IPS-NIHi11 (cell line): ENCODE data around the gene UBAP1.
"Not testable (repeated sequence)": the region's sequence is repeated elsewhere in the genome, so short reads cannot be mapped to it uniquely, and the experiment has no call there.

Source experiments
- DNase-seq: peaks from one replicate; pipeline ENCODE4 v3.0.0; 2012; ENCODE audit warnings: mixed read lengths, low spot score

The UBAP1 gene

DNA sequence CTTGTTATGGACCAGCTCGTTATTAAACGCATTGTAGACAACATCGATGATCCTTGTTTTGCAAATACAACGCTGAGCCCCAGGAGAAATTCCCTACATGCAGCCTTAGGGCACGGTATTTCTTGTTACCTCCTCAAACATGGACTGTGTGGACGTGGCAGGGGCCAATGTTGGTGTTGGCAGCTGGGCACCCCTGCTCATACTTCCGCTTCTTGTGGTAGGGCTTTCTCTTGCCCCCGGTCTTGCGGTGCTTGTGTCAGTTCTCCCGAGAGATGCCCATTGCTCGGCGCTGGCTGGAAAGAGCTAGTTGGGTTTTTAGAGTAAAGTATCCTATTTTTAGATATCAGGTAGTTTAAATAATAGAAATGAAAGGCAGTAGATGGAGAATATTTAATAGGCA is 45.5 kb downstream of the UBAP1 start:
- DNase-seq = no peak

DNA sequence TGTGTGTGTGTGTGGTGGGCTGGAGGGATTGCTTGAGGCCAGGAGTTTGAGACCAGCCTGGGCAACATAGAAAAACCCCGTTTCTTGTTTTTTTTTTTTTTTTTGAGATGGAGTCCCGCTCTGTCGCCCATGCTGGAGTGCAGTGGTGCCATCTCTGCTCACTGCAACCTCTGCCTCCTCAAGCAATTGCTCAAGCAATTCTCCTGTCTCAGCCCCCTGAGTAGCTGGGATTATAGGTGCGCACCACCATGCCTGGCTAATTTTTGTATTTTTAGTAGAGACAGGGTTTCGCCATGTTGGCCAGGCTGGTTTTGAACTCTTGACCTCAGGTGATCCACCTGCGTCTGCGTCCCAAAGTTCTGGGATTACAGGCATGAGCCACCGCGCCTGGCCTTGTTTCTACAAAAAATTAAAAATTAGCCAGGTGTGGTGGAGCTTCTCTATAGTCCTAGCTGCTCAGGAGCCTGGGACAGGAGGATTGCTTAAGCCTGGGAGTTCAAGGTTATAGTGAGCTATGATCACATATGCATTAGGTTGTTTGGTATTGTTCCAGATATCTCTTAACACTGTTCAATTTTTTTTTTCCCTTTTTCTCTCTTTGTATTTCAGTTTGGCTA is 47.4 kb downstream of the UBAP1 start:
- DNase-seq = not testable (repeated sequence)

DNA sequence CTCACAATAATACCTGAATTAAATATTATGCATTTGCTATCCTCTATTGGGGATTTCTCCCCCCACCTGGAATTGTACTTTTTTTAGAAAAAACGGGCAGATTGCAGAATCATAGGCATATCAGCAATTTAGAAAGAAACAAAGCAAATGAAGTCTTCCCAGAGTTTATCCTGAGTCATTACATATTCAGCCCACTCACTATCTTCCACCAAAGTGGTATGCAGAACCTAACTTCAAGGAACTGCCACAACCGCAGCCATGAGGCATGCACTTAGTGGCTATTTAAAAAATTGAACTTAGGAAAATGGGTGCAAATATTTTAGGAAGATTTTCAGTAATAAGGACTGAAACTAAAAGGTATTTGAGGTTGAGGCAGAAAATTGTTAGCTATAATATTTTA is 48.6 kb downstream of the UBAP1 start:
- DNase-seq = no peak

DNA sequence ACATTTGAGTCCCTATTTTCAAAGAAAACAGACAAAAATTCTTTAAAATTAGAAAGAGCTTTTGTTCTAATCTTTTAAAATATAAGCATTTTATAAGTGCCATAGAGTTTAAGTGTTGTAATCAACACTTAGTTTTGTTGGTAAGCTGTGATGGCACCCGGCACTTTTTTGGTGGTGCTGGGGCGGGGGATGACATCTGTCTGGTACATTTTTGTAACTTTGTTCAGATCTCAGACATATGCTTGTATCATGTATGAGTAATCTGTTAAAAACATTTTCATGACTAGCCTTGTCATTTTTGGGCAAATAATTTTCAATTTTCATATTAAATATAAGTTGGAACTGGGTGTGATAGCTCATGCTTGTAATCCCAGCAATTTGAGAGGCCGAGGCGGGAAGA is 51.7 kb downstream of the UBAP1 start:
- DNase-seq = no peak

DNA sequence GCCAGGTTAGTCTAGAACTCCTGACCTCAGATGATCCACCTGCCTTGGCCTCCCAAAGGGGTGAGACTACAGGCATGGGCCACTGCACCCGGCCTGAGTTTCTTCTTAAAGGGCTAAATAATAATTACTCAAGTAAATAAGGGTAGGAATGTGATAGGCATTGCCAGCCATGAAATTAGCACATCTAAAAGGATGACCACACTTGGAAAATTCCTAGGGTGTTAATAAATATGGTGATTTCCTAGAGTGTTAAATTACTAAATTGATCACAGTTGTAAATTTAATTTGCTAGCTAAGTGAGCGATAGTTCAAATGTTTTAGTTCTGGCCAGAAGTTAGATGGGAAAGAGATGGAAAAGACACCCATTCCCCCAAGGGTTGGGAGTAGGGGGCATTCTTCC is 53.4 kb downstream of the UBAP1 start:
- no peak for DNase-seq

DNA sequence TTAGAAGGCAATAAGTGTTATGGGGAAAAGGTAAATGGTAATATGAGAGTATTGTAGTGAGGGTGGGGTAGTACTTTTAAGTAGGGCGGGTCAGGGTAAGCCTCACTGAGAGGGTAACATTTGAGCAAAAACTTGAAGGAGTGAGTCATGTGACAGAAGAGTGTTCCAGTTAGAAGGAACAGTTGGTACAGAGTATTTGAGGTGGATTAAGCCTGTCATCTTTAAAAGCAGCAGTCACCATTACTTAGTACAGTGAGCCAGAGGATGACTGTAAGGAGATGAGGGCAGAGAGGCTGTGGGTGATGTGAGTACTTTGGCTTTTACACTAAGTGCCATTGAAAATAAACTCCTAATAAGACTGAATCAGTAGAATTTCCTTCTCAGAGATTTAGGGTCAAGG is 54.8 kb downstream of the UBAP1 start:
- DNase-seq = no peak

DNA sequence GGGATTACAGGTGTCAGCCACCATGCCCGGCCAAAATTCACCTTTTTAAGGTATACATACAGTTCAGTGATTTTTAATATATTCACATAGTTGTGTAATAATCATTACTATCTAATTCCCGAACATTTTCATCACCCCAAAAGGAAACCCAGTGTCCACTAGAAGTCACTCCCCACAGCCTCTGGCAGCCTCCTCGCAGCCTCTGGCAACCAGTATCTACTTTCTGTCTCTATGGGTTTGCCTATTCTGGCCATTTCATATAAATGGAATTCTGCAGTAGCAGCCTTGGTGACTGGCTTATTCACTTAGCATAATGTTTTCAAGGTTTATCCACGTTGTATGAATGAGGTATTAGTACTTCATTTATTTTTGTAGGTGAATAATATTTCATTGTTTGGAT is 59.0 kb downstream of the UBAP1 start:
- no peak for DNase-seq

DNA sequence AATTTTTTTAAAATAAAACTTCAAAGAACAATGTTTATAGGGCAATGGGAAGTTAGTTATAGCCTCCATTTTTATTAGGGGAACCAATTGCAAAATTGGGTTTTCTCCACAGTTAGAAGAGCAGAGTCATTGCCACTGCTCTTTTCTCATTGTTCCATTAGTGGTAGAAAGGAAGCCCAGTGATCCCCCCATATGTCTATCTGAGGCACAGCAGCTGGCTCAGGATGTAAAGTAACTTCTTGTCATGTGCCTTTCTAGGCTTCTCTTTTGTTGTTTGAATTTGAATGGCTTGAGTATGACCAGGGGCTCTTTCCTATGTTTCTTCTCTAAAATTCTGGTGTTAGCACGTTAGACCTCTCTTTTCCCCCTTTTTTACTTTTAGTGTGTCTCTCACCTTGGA is 61.2 kb downstream of the UBAP1 start:
- no peak for DNase-seq

DNA sequence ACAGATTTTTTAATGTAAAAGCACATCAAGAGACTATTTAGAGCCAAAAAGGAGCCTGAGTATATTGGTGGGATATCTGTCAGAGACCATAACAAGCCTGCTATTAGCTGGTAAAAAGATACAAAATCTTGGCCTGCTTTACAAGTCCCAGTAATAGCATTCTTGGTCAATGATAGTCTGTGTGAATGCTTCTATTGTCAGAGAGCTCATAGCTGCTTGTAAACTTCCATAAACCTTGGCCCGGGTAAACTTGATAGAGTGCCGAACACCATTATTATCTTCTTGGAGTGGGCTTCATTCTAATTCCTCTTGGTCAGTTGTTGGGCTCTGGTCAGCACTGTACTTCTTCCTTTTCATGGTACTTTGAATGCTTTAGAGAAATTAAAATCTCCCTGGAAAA is 64.0 kb downstream of the UBAP1 start:
- no peak for DNase-seq

DNA sequence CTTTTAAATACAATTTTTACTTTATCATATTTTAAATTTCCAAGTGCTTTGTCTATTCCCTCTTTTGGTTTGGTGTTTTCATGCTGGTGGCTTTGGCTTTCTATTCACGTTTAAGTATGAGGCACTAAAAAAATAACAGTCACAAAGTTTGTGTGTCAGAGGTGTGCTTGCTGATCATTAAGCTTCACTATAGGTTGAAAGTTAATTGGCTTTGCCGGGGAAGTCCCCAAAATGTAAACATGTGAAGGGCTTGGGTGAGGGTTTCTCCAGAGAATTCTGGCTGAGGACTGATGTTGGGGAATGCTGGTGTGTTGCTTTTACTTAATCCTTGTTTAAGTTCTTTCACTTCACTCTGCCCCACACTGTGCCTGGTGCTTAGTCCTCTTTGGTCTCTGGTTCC is 66.4 kb downstream of the UBAP1 start:
- DNase-seq = not testable (repeated sequence)

DNA sequence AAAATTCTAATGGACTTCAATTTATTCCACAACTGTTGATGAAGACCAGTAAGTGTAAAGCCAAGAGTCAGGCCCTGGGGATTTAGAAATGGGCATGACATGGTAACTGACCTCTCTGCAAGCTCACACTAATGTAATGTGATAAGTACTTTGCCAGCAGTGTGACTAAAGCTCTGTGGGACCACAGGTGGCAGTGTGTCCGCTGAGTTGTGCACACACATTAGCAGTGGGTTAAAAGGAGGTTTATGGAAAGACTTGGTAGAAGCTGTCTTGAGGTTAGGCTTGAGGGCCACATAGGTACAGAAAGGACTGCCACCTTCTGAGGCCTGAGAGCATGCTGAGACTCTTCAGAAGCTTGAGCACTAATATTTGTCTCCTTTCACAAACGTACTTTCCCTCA is 67.6 kb downstream of the UBAP1 start:
- DNase-seq = no peak

DNA sequence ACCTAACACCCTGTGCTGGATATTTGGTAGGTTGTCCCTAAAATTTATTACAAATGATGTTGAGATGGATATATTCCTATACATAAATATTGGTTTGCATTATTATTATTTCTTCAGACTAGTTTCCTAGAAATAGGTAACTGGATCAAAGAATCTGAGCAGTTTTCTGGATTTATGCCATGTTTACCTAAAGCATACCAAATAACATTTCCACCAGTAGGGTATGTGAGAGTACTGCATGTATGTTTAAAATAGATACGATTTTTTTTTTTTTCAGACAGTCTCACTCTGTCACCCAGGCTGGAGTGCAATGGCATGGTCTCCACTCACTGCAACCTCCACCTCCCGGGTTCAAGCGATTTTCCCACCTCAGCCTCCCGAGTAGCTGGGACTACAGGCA is 68.9 kb downstream of the UBAP1 start:
- DNase-seq = not testable (repeated sequence)

DNA sequence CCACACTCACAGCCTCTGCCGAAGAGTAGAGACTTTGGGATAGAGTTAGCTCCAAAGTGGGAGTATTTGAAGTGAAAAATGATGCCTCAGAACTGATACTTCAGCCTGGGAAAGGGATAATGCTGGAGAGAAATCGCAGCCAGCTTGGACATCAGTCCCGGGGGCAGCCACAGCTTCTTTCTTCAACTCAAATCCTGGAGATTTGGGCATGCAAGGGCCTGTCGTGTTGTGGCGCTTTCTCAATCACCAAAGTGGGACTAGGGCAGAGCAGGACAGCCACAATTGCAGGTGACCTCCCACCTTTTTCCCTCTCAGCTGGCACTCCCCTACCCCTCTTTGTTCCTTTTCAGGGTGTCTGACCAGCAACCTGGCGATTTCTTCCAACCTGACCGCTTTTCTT is 70.4 kb downstream of the UBAP1 start:
- no peak for DNase-seq

DNA sequence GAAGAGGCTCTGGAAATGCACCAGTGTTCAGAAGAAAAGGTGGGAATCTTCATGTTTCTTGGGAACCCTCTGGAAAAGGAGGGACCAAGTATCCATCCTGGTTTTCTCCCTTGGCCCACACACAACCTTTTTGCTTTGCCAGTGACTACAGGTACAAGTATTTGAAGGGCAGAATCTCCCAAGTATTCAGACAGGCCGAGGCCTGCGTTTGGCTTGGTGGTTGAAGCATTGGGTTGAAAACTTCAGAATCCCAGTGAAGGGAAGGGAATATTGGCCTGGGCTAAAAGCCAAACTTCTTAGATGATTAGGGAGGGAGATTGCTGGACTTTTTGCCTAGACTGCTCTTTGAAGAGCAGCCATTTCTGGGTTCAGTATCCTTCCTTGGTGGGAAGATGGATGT is 71.9 kb downstream of the UBAP1 start:
- no peak for DNase-seq

DNA sequence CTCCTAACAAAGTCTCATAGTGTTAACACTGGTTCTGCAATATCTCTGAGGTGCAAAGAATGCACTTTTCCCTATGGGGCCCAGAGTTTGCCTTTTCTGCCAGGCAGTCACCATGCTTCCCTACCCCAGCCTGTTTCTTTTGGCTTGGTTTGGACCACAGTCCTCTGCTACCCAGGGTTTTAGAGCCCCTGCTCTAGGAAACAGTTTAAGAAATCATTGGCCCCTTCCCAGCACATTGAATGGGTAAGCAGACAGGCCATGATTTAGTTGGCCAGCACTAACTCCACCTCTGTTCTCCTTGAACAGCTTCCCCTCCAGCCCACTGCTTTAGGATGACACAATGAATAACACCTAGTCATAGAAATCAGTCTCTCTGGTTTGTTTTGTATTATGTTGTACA is 73.2 kb downstream of the UBAP1 start:
- DNase-seq = no peak

DNA sequence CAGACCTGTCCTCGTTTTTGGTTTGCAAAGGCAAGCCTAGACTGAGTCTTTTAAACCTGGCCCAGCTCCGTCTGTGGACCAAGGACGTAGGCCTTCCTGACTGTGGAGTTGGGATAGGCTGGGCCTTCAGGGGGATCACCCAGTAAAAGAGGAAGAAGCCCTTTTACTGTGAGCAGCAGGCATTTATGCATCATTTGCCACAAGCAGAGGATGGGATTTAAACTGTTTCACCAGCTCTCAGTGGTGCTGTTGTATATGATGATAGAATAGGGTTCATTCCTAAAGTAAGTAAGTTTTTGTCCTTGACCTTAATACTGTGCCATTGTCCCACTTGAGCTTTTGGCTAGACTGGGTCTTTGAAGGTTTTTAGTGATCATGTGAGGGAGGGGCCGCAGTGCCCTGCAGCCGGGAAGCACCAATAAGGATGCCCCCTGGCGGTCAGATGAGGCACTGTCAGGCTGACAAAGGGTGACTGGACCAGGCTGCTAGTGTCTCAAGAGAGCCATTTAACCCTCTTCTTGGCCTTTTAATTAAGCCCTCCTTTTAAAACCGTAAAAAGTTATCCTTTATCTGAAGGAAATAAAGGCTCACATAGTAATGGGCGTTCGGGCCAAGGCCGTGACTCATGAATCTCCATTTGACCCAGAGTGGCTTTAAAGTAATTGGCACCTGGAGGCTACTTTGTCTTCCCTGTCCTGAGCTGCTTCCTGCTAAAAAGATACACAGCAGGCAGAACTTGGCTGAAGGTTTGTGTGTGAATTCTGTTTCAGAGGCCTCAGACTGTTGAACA is 74.0 kb downstream of the UBAP1 start:
- peak; percentile 91 for DNase-seq

DNA sequence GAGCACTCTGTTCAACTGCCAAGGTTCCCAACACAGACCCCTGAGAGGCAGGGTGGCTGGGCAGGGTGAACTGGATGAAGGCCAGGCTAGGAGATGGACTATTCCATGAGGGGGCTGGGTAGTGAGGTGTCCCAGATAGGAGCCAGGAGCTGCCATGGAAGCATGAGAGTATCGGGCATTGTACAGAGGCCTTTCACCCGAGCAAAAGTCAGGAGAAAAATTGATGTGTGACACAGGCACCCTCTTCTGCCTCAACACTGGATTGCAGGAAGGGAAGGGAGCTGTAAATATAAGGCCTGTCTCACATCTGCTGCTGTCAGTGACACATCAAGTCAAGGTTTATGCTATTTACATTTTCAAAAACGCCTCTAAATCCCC is 74.6 kb downstream of the UBAP1 start:
- no peak for DNase-seq

DNA sequence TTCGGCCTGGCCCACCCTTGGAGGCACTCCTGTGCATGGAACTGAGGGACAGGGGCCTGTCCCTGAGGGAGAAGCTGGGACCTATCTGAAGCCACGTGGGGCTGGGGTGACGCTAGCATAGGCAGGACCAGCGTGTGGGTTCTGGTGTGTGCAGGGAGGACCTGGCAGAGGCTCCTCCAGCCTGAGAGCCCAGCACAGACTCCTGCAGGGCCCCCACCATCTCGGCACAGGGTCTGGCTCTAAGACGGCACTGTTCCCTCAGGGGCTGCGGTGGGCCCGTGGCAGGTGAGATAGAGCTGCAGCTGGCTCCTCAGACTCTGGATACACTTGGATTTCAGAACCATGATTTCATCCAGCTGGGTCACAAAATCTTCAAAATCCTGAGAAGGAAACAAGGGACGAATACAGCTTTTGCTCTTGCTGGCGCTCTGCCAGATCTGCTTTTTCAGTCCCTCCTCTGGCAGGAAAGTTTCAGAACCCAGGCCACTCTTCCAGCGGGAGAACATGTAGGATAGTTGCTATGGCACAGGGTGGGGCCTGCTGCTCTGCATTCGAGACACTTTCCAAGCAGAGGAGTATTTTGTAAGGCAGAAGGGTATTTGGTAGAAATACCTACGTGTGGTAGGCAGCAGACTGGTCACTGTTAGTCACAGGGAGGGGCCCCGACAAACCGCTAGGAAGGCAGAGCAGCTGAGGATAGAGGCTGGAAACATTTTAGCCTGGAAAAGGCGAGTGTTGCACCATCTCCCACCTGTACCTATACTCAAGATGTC is 75.5 kb downstream of the UBAP1 start:
- no peak for DNase-seq

DNA sequence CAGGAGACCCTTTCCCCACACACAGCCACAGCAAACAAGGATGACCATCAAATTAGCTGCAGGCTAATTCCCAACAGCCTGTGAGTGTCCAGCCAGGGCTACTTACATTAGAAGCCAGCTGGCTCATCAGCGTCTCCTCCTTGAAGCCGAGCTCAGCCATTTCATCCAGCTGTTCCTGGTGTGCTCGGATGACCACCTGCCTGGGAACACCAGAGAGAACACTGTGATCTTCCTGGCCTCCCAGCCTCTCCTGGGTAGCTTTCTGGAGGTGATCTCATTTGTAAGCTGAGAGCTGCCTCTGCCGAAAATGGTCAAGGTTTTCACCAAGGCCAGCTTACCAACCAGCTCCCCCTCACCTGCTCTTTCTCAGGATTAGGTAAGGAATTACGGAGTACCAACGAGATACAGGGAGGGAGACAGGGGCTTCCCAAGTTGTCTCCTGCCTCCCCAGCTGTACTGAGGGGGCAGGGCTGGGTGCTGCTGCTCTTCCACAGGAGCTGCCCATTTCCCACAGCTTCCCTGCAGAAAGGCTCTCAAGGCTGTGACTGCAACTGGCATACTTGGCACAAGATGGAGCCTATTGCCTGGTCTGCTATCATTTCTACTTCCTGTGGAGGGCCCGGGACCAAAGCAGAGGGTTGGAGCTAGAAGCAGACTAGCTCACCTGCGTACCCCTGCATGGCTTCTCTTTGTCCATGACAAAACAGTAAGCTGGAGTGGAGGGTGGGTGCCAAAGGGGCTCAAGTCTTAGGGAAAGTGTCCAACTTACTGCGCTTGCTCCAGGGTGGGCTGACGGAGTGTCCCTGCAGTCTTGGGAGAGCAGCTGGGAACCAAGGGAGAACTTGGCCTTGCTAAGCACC is 76.4 kb downstream of the UBAP1 start:
- no peak for DNase-seq

DNA sequence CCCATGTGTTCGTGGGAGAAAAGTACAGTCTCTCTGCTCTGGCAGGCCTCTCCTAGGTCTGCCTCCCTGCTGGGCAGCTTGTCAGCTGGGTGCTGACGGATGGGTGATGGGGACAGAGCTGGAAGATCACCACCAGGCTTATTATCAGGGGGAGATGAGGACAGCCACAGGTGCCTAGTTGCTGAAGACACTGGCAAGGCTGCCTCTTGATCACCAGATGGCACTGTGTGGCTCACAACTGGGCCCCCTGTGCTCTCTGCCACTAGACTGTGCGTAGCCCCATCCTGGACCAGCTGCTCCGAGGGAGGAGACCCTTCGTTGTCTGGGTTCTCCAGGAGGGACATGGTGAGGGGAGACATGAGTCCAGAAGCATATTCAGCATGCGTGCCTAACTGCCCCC is 77.3 kb downstream of the UBAP1 start:
- peak; percentile 57 for DNase-seq

DNA sequence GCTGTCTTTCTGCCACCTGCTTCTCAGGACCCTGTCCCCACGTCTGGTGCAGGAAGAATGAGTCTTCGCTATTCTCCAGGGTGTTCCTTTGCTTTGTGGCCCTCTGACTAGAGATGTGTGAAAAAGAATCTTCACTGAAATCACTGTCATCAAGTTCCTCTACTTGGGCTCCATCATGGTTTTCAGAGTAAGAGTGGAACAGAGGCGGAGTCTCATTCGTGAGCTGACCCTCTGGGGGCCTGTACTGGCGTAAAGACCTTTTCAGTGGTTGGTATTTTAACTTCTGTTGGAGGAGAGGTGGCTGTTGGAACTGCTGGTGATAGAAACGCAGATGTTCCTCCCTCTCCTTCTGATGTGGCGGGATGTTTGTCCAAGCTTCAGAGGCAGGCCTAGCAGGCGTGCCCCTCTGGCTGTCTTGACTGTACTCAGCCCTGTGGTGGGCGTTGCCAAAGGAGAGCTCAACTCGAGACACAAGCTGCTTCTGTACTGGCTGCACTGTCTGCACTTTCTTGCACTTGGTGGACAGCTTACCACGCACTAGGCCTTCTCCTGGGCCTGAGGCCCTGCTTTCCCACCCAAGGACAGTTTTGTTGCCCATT is 78.2 kb downstream of the UBAP1 start:
- no peak for DNase-seq

DNA sequence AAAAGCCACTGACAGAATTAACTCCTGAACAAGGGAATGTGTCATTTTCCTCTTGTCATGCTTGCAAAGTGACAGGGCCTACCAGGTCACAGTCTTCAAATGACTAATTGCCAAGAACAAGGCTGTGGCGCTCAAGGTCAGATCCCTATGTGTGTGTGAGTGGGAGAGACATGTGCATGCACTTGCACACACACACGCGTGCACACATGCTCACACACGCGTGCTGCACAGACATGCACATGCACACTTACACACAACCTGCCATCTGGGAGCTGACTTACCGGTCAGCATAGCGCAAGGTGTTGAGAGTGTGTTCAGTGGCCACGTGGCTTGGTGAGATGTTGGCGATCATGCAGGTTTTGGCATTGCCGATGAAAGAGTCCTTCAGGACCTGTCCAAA is 80.5 kb downstream of the UBAP1 start:
- DNase-seq = no peak
